ENCODE results near the gene FOXA3. TPM values are rescaled to one million over a fixed set of nuclear protein-coding genes. Genes with fewer than 3 reads are reported as not detected.

Gene FOXA3
- total RNA-seq, 4 donors from 2014 or later, result not detected

DNA sequence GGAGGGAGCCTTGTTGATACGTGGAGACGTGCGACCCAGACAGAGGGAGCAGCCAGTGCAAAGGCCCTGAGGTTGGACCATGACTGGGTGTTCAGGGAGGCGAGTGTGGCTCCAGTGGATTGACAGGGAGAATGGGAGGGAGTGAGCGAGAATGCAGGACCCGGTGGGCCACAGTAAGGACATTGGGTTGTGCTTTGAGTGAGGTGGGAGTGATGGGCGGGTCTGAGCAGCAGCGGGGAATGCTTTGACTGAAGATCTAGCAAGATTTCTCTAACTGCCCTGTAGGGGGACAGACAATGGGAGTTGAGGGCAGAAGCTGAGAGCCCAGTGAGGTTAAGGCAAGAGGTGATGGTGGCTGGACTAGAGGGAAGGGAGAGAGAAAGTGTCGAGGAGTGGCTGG, 58.2 kb downstream of the FOXA3 start:
- no peak for TF ChIP-seq CTCF (IDR thresholded peaks at IDR 0.05; ENCODE audit: low read depth)

Other genes with a start within 250 kb of the FOXA3 start
- gene EML2, start 224.9 kb upstream of the FOXA3 start, total RNA-seq, result 10 to 100 TPM in 3 of 4 donors, 1 to 10 TPM in 1; 5.4 to 32.6 (median 20.7) TPM
- 10 to 100 TPM in 1 of 4 donors, 1 to 10 TPM in 2, under 1 TPM in 1; 0.34 to 20.0 (median 1.4) TPM for gene GIPR, start 196.1 kb upstream of the FOXA3 start, total RNA-seq
- 100 to 1,000 TPM; 117 to 159 (median 152) TPM for gene SNRPD2, start 172.4 kb upstream of the FOXA3 start, total RNA-seq
- 1 to 10 TPM; 1.3 to 8.5 (median 3.3) TPM for gene QPCTL, start 171.7 kb upstream of the FOXA3 start, total RNA-seq
- gene FBXO46, start 133.4 kb upstream of the FOXA3 start, total RNA-seq, result 10 to 100 TPM in 1 of 4 donors, 1 to 10 TPM in 3; 5.1 to 12.1 (median 6.0) TPM
- not detected for gene MEIOSIN, start 130.9 kb upstream of the FOXA3 start, total RNA-seq
- gene SIX5, start 95.1 kb upstream of the FOXA3 start, total RNA-seq, result 10 to 100 TPM in 1 of 4 donors, 1 to 10 TPM in 3; 4.2 to 20.3 (median 6.9) TPM
- 10 to 100 TPM in 3 of 4 donors, 1 to 10 TPM in 1; 7.0 to 39.2 (median 18.6) TPM for gene DMPK, start 81.8 kb upstream of the FOXA3 start, total RNA-seq
- 10 to 100 TPM in 3 of 4 donors, 1 to 10 TPM in 1; 8.3 to 58.4 (median 16.6) TPM for gene DMWD, start 71.5 kb upstream of the FOXA3 start, total RNA-seq
- gene RSPH6A, start 49.0 kb upstream of the FOXA3 start, total RNA-seq, result not detected
- gene SYMPK, start 1.2 kb upstream of the FOXA3 start, total RNA-seq, result 10 to 100 TPM; 15.7 to 50.5 (median 28.8) TPM
- gene IRF2BP1, start 21.8 kb downstream of the FOXA3 start, total RNA-seq, result 10 to 100 TPM in 2 of 4 donors, 1 to 10 TPM in 2; 2.9 to 24.5 (median 10.9) TPM
- gene MYPOP, start 38.3 kb downstream of the FOXA3 start, total RNA-seq, result 1 to 10 TPM; 1.7 to 3.3 (median 2.5) TPM
- gene NANOS2, start 50.5 kb downstream of the FOXA3 start, total RNA-seq, result not detected
- 1 to 10 TPM in 3 of 4 donors, under 1 TPM in 1; 0.68 to 9.2 (median 1.9) TPM for gene NOVA2, start 109.5 kb downstream of the FOXA3 start, total RNA-seq
- 10 to 100 TPM in 1 of 4 donors, 1 to 10 TPM in 3; 2.8 to 12.2 (median 4.5) TPM for gene CCDC61, start 131.1 kb downstream of the FOXA3 start, total RNA-seq
- not detected for gene PGLYRP1, start 158.7 kb downstream of the FOXA3 start, total RNA-seq
- not detected for gene IGFL4, start 176.7 kb downstream of the FOXA3 start, total RNA-seq

Data from subcutaneous adipose tissue (tissue), 4 donors.